CD4-positive, alpha-beta T cell treated with Interferon gamma for 1 hour (primary cell): ENCODE results near the gene PF4V1.

Experiments
- DNase-seq: peaks from one replicate; pipeline ENCODE4 v3.0.0-alpha.2; 2020

PF4V1 gene

GRCh38 chr4:73853246-73853704 lies at the start of gene PF4V1:
Gene PF4V1 (plus strand): TSS chr4:73853296. CDS start chr4:73853363, 67 bp downstream.
- DNase-seq: no peak

- no peak for DNase-seq
These were observed 42.9 kb upstream of the PF4V1 start for GRCh38 chr4:73810191-73810590.

- no peak for DNase-seq
These were observed 41.3 kb upstream of the PF4V1 start for GRCh38 chr4:73811841-73812240.

GRCh38 chr4:73814679-73815078 lies 38.4 kb upstream of the PF4V1 start:
- DNase-seq: no peak

- no peak for DNase-seq
These were observed 38.0 kb upstream of the PF4V1 start for GRCh38 chr4:73815145-73815544.

- DNase-seq: no peak
These were observed 36.3 kb upstream of the PF4V1 start for GRCh38 chr4:73816814-73817213.

- DNase-seq: no peak
These were observed 35.8 kb upstream of the PF4V1 start for GRCh38 chr4:73817341-73817740.

GRCh38 chr4:73821325-73821724 lies 31.8 kb upstream of the PF4V1 start:
- DNase-seq: no peak

- no peak for DNase-seq
These were observed 30.7 kb upstream of the PF4V1 start for GRCh38 chr4:73822389-73822788.

- DNase-seq: no peak
These were observed 30.1 kb upstream of the PF4V1 start for GRCh38 chr4:73822812-73823504.

GRCh38 chr4:73823760-73824159 lies 29.3 kb upstream of the PF4V1 start:
- no peak for DNase-seq

- DNase-seq: no peak
These were observed 24.1 kb upstream of the PF4V1 start for GRCh38 chr4:73828956-73829355.

GRCh38 chr4:73831569-73831968 lies 21.5 kb upstream of the PF4V1 start:
- DNase-seq: no peak

- no peak for DNase-seq
These were observed 20.4 kb upstream of the PF4V1 start for GRCh38 chr4:73832651-73833237.

- no peak for DNase-seq
These were observed 16.5 kb upstream of the PF4V1 start, which contains the start of gene CXCL6 for GRCh38 chr4:73836373-73837279. Gene CXCL6 (plus strand): TSS chr4:73836678. CDS start chr4:73836751, 73 bp downstream.

- no peak for DNase-seq
These were observed 14.0 kb upstream of the PF4V1 start for GRCh38 chr4:73839071-73839470.

GRCh38 chr4:73839715-73840114 lies 13.4 kb upstream of the PF4V1 start:
- no peak for DNase-seq

- no peak for DNase-seq
These were observed 11.7 kb upstream of the PF4V1 start for GRCh38 chr4:73841243-73841925.

GRCh38 chr4:73842696-73843095 lies 10.4 kb upstream of the PF4V1 start:
- DNase-seq: no peak

GRCh38 chr4:73843369-73843768 lies 9.7 kb upstream of the PF4V1 start:
- DNase-seq: no peak

- no peak for DNase-seq
These were observed 8.8 kb upstream of the PF4V1 start for GRCh38 chr4:73844345-73844744.

GRCh38 chr4:73844806-73845205 lies 8.3 kb upstream of the PF4V1 start:
- DNase-seq: no peak
